OCI-LY1 (cell line): ENCODE results near the gene LY6G5C.
A peak's percentile ranks its signal among the peaks of the same experiment; 100 is the strongest.

ENCODE experiments used
- H2AFZ ChIP-seq: fragments of 200-600 bp; sonication (generic), shearing (Covaris generic); 2 replicates; pipeline ENCODE4 v1.6.0; 2014; ENCODE audit warnings: antibody characterized with exemption, mild to moderate bottlenecking, low read length
- H3F3A ChIP-seq: fragments of 200-600 bp; sonication (generic), shearing (Covaris generic); 2 replicates; pipeline ENCODE4 v1.6.0; 2014; ENCODE audit warnings: mild to moderate bottlenecking, antibody characterized with exemption, low read length, moderate library complexity; ENCODE audit not compliant: insufficient read depth
- H3K27ac ChIP-seq: fragments of 200-600 bp; sonication (generic); 2 replicates; pipeline ENCODE4 v1.5.1; 2014; ENCODE audit warnings: low read length, mixed run types, mild to moderate bottlenecking, low read depth; ENCODE audit not compliant: poor library complexity, severe bottlenecking
- H3K27me3 ChIP-seq: fragments of 200-600 bp; sonication (generic); 2 replicates; pipeline ENCODE4 v1.6.0; 2014; ENCODE audit warnings: antibody characterized with exemption, mild to moderate bottlenecking, low read length, moderate library complexity; ENCODE audit not compliant: insufficient read depth
- H3K36me3 ChIP-seq: fragments of 200-600 bp; sonication (generic); 2 replicates; pipeline ENCODE4 v1.6.1; 2014; ENCODE audit warnings: mild to moderate bottlenecking, antibody characterized with exemption, low read length, moderate library complexity, mixed read lengths; ENCODE audit not compliant: insufficient read depth
- H3K4me1 ChIP-seq: fragments of 200-600 bp; sonication (generic); 2 replicates; pipeline ENCODE4 v1.5.1; 2014; ENCODE audit warnings: mild to moderate bottlenecking, low read length, moderate library complexity; ENCODE audit not compliant: insufficient read depth, severe bottlenecking
- H3K4me2 ChIP-seq: fragments of 200-600 bp; sonication (generic), shearing (Covaris generic); 2 replicates; pipeline ENCODE4 v1.6.1; 2014; ENCODE audit warnings: low read length
- H3K4me3 ChIP-seq: fragments of 200-600 bp; sonication (generic); 2 replicates; pipeline ENCODE4 v1.5.1; 2014; ENCODE audit warnings: low read length, low read depth, mild to moderate bottlenecking, mixed read lengths; ENCODE audit not compliant: poor library complexity, severe bottlenecking
- H3K79me2 ChIP-seq: fragments of 200-600 bp; shearing (Covaris generic); 2 replicates; pipeline ENCODE4 v1.6.1; 2016; ENCODE audit warnings: mixed run types, low read length, mixed read lengths; ENCODE audit not compliant: insufficient read depth
- H3K9ac ChIP-seq: fragments of 200-600 bp; sonication (generic), shearing (Covaris generic); 2 replicates; pipeline ENCODE4 v1.6.1; 2014; ENCODE audit warnings: mild to moderate bottlenecking, low read length, mixed read lengths
- H3K9me2 ChIP-seq: fragments of 200-600 bp; sonication (generic), shearing (Covaris generic); 2 replicates; pipeline ENCODE4 v1.6.1; 2014; ENCODE audit warnings: low read depth, mild to moderate bottlenecking, low read length, mixed read lengths
- H3K9me3 ChIP-seq: fragments of 200-600 bp; shearing (Covaris generic); 2 replicates; pipeline ENCODE4 v1.6.1; 2014; ENCODE audit warnings: low read length, mixed read lengths
- H4K20me1 ChIP-seq: fragments of 200-600 bp; sonication (generic), shearing (Covaris generic); 2 replicates; pipeline ENCODE4 v1.6.0; 2016; ENCODE audit warnings: mild to moderate bottlenecking, low read length; ENCODE audit not compliant: insufficient read depth
- EZH2 ChIP-seq: fragments of 200-600 bp; sonication (generic), shearing (Covaris generic); IDR thresholded peaks from 2 replicates; pipeline ENCODE4 v1.8.0; 2017; ENCODE audit warnings: borderline replicate concordance, mixed run types, mild to moderate bottlenecking, antibody characterized with exemption, low read length, moderate library complexity, mixed read lengths
- TF ChIP-seq, protein P1 (sequence below): fragments of 200-600 bp; sonication (generic), shearing (Covaris generic); IDR thresholded peaks from 2 replicates; pipeline ENCODE4 v1.5.1; 2017; ENCODE audit warnings: mild to moderate bottlenecking, antibody characterized with exemption, low read length, moderate library complexity, mixed read lengths

LY6G5C gene

DNA sequence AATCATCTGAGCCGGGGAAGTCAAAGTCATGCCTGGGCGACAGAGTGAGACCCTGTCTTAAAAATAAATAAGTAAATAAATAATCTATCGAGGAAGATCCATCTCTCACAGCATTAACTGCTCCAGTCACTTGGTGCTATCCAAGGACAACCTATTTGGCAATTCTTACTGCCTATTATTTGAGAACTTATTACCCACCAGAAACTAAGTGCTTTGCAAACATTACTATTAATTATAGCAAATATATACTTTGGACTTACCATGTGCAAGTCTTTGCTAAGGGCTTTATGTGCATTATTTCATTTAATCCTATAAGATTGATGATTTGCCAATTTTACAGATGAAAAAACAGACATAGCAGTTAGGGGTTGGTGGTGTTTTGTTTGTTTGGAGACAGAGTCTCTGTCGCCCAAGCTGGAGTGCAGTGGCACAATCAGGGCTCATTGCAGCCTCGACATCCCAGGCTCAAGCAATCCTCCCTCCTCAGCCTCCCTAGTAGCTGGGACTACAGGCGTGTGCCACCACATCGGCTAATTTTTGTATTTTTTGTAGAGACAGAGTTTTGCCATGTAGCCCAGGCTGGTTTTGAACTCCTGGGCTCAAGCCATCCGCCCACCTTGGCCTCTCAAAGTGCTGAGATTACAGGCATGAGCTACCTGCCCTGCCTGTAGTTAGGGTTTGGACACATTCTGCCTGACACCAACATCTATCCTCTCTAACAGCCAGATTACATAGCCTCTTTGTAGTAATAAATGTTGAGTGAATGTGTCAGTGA lies 26.1 kb downstream of the LY6G5C start:
- TF ChIP-seq, protein P1, sequence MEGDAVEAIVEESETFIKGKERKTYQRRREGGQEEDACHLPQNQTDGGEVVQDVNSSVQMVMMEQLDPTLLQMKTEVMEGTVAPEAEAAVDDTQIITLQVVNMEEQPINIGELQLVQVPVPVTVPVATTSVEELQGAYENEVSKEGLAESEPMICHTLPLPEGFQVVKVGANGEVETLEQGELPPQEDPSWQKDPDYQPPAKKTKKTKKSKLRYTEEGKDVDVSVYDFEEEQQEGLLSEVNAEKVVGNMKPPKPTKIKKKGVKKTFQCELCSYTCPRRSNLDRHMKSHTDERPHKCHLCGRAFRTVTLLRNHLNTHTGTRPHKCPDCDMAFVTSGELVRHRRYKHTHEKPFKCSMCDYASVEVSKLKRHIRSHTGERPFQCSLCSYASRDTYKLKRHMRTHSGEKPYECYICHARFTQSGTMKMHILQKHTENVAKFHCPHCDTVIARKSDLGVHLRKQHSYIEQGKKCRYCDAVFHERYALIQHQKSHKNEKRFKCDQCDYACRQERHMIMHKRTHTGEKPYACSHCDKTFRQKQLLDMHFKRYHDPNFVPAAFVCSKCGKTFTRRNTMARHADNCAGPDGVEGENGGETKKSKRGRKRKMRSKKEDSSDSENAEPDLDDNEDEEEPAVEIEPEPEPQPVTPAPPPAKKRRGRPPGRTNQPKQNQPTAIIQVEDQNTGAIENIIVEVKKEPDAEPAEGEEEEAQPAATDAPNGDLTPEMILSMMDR: no peak
- no peak for TF ChIP-seq EZH2
- peaks cover 41% of the 10 kb centered on the region for H3K4me1 ChIP-seq
- no peak overlapping the region for H3K27ac ChIP-seq
- H3K4me2 ChIP-seq: no peak overlapping the region
- no peaks in the 10 kb centered on the region for H4K20me1 ChIP-seq
- H3K9me2 ChIP-seq: no peaks in the 10 kb centered on the region
- no peaks in the 10 kb centered on the region for H3F3A ChIP-seq
- H3K9ac ChIP-seq: no peak overlapping the region
- 0 out of 2 replicates have a peak, but pooled peaks cover 4% of the 10 kb centered on the region for H3K36me3 ChIP-seq
- peaks cover 9% of the 10 kb centered on the region; the same call in 1 of the 2 replicates for H3K79me2 ChIP-seq
- H3K4me3 ChIP-seq: no peak overlapping the region
- no peaks in the 10 kb centered on the region for H3K27me3 ChIP-seq
- no peaks in the 10 kb centered on the region for H3K9me3 ChIP-seq
- no peak overlapping the region for H2AFZ ChIP-seq

DNA sequence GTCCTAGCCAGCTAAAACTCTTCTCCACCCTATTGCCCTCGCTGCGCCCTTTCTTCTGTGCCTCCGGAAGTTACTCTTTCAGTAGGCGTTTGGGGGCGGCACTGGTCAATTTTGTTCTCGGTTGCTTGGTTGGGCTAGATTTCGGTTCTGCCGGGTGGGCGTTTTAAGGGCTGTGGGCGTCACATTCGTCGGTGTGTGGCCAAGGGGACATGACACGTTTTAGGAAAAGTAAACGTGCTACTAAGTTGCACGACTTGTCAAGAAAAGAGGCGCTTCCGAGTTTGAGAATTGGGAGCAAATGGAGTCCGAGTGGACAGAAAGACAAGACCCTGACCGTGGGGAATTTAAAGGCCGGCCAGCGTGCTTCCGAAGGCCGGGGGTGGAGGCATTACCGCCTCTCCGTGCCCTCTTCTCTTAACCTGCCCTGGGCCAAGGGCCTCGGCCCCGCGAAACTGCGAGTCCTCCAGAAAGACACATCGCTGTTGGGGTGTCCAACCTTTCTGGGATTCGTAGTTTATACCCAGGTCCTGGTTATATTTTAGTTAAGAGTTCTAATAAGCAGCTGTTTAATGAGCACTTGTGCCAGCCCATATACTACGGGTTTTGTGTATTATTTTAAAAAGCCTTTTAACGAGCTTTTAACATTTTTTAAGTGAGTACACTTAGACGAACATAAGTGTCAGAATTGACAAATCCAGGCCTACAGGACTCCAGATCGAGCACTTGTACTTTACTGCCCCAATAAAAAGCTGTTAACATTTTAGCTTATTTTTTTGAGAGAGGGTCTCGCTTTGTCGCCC lies 27.7 kb downstream of the LY6G5C start:
- Histone ChIP-seq H3K9me3 (no peaks in the 10 kb centered on the region), H3F3A (no peaks in the 10 kb centered on the region), H3K4me1 (peaks cover 25% of the 10 kb centered on the region), H2AFZ (no peak overlapping the region), H3K79me2 (peaks cover 9% of the 10 kb centered on the region; the same call in 1 of the 2 replicates), H4K20me1 (no peaks in the 10 kb centered on the region), H3K9ac (peak overlapping the region; percentile 87), H3K27me3 (no peaks in the 10 kb centered on the region), H3K9me2 (no peaks in the 10 kb centered on the region), H3K4me3 (peak overlapping the region; percentile 85), H3K36me3 (peaks cover 18% of the 10 kb centered on the region), H3K4me2 (peak overlapping the region; percentile 91), H3K27ac (peak overlapping the region; percentile 84)
- TF ChIP-seq EZH2: no peak
- TF ChIP-seq, protein P1: peak; percentile 33; the same call in 1 of the 2 replicates

DNA sequence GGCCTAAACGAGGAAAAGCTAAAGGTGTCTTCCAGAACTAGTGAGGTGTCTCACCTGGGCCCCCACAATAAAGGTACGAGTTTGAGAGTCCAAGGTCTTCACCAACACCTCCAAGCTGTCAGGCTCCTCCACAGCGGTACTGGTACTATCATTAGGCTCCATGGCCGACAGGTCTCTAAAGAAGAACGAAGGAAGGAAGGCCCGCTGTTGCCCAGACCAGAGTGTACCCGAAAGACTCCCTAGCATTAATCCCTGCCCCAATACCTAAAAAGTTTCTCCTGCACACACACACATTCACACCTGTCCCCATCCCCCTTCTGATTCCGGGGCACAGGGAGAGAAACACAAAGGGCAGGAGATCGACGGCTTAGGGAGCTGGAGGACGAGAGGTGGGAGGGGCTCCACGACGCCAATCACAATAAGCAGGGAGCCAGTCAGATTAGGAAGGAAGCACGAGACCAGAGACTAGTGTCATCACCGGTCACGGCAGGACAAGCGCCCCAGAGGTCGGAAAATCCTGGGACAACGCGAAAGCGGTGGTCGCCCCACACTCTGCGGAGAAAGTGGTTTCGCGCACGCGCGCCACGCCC lies 29.2 kb downstream of the LY6G5C start:
- peaks cover 20% of the 10 kb centered on the region for H3K4me1 ChIP-seq
- H3K4me3 ChIP-seq: peak overlapping the region; percentile 85
- H3K9ac ChIP-seq: peak overlapping the region; percentile 87
- H3F3A ChIP-seq: no peaks in the 10 kb centered on the region
- H3K4me2 ChIP-seq: peak overlapping the region; percentile 91
- H3K27ac ChIP-seq: peak overlapping the region; percentile 84
- H3K36me3 ChIP-seq: peaks cover 29% of the 10 kb centered on the region
- peaks cover 9% of the 10 kb centered on the region; the same call in 1 of the 2 replicates for H3K79me2 ChIP-seq
- H3K9me2 ChIP-seq: no peaks in the 10 kb centered on the region
- no peak for TF ChIP-seq EZH2
- TF ChIP-seq, protein P1: no peak
- no peak overlapping the region for H2AFZ ChIP-seq
- no peaks in the 10 kb centered on the region for H4K20me1 ChIP-seq
- no peaks in the 10 kb centered on the region for H3K27me3 ChIP-seq
- H3K9me3 ChIP-seq: no peaks in the 10 kb centered on the region
